Dedifferentiated amniotic fluid mesenchymal stem cell (primary cell): ENCODE measurements around the gene PRKCA.
"Not testable (repeated sequence)": the region's sequence is repeated elsewhere in the genome, so short reads cannot be mapped to it uniquely, and the experiment has no call there.

ENCODE experiments used
- DNase-seq: peaks from one replicate; pipeline ENCODE4 v3.0.0-alpha.2; 2016; ENCODE audit errors: extremely low spot score

The PRKCA gene

GRCh38 chr17:66351701-66352100 is 49.3 kb downstream of the PRKCA start:
- no peak for DNase-seq

DNA sequence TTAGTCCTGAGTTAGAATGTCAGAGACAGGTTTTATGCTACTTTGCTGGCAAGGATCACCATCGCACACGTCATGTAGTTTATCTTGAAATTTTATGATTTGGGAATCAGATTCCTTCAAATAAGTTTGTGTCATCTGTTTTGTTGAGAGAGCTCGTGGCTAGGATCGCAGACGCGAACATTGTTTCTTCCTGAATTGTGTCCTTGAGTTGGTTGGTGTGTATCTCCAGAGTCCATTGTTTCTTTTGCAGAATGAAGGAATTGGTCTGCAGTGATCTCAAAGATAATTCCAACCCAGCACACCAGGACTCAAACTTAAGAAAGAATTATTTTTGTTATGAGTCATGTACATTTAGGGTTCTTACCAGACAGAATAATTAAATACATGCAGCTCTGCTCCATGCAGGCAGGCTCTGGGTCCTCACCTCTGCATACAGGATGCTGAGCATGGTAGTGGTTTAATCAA is 51.6 kb downstream of the PRKCA start:
- DNase-seq = peak; percentile 48

- no peak for DNase-seq
Measured at GRCh38 chr17:66354472-66354871, 52.1 kb downstream of the PRKCA start.

DNA sequence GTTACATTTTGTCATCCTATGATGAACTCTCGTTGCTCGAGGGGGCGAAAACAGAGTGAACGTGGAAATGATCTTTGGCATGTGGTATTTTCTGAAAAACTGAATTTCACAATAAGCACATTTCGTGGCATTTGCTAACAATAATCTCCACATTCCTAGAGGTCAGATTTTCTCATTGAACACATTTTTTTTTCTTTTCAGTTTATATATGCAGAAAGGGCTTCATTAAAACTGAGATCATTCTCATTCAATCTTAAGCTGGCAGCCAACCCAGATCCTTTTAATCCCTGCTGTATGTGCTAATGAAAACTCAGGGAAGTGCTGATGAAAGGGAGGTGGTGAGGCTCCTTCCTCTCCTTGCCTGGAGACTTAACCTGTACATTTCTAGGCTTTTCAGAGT is 52.6 kb downstream of the PRKCA start:
- peak; percentile 49 for DNase-seq

DNA sequence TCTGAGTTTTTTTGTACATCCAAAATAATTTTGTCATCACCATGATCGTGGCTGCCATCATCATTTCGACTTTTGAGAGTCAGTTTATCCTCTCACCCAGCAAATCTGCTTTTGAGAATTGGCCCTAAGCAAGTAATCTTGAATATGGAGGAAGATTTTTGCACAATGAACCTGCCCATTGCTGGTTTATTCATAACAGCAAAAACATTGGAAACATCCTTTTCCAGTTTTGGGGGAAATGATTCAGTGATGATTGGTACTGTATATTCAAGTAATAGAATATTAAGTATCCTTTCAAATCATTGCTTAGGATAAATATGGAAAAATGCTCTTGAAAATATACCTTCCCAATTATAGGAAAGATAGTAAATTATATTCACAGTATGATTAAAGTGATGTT is 53.1 kb downstream of the PRKCA start:
- no peak for DNase-seq

DNA sequence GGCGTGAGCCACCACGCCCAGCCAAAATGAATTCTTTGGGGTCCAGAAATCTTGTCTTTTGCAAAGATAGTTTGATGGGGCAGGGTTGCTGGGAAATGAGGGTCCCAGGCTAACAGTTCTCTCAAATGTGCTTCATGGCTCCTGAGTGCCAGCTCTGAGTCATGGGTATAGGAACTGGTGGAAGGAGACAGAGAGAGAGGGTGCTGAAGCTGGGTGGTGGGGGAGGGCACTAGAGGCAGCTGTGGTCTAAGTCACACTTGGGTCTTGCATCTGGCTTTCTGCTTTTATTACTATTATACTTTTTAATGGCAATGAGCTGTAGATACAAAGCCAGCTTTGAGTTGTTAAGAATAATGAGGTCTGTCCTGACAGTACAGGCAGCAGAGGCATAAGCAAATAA is 54.6 kb downstream of the PRKCA start:
- DNase-seq = no peak

DNA sequence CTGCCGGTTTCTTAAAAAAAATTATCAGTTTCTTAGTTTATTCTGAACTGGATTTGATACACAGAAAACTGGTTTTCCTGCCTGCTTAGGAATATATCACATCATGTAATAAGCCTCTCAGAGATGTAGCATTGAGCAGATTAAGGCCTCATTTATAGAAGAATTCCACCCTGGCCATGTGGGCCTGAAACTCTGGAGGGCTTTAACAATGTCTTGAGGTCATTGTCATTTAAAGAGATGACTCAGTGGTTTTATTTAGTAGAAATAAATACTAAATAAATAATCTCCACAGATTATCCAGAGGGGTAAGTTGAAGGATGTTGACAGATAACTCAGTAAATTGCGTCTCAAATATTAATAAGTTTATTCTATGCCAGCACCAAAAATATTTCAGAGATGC is 56.9 kb downstream of the PRKCA start:
- DNase-seq = no peak

GRCh38 chr17:66360961-66361565 is 58.6 kb downstream of the PRKCA start:
- DNase-seq = not testable (repeated sequence)

GRCh38 chr17:66364508-66364907 is 62.1 kb downstream of the PRKCA start:
- no peak for DNase-seq

DNA sequence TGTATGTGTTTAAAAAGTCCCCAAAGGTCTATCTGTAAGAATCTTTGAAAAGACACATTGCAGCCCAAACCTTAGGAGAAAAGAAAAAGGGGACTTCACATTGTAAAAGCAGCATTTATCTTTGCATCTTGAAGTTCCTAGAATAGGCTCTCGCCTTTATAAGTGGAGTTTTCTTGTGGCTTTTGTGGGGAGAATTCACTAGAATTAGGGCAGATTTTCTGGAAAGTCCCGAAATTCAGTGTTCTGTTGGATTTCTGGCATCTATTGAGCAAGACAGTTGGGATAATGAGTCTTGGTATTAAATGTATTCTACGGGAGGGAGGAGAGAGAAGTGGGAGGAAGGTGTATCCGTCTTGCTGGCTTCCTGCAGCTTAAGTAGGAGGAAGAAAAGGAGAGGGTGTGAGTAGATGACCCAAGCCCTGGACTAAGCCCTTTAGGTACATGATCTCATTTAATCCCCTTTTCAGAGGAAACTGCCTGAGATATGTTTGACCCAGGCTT is 62.6 kb downstream of the PRKCA start:
- no peak for DNase-seq

DNA sequence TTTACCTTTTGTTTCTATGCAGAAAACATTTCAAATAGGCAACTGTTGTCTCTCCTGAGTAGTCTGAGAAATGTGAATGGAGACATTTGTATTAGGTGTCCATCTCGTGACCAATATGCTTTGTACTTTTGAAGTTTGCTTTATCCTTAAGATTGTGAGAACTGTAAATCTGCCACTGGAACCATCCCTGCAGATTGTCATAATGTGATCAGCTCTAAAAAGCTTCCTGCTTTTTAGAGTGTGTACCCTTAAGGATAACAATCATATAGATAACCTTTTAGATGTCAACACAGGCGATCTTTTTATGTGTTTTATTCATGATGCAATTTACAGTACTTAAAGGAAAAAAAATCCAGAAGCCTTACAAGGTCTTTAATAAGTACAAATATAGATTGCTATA is 63.5 kb downstream of the PRKCA start:
- DNase-seq = no peak

- no peak for DNase-seq
Measured at GRCh38 chr17:66367107-66367506, 64.7 kb downstream of the PRKCA start.

DNA sequence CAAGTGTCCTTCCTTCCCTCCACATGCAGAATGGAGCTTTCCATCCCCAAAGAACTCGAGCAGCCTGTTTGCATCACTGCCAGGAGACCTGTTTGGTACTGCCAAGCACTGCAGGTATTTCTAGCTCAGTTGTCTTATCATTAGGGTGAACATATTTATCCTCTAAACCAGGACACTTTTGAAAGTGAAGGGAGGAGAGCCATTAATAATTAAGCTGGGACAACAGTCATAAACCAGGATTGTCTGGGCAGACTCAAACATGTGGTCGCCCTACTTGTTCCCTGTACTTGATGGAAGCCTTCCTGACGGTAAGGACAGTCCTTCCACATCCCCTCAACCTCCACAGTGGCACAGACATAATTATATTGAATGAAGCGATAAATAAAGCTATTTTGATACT is 67.4 kb downstream of the PRKCA start:
- DNase-seq = no peak

DNA sequence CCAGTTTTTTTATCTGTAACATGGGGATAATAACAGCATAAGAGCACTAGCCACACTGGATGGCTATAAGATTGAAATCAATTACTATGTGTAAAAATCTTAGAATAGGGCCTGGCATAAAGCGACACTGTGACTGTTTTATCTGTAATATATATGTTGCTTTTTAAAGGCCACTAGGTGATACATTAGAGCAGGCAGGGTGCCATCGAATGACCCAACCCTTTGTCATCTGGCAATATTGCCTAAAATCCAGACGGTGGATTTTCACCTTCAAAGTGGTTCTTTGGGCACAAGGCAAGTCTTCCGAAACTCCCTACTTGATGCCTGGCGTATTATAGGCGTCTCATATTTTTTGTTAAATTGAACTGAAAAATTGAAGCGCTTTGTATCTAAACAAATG is 69.1 kb downstream of the PRKCA start:
- no peak for DNase-seq

DNA sequence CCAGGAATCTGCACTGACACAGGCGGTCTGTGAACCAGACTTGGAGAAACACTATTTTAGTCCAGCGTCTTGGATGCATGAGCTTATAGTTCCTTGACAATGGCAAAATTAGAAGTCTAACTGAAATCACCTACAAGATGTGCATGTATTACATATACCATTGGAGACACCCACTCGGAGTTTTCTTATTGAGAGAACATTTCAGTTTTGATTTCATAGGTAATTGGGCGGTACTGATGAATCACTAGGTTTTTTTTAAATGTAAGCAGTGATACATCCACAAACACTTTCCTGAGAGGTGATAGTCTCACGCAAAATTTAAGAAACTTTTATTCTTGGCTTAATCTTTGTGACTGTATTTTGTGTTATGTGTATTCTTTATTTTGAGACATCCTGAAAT is 69.8 kb downstream of the PRKCA start:
- no peak for DNase-seq

- no peak for DNase-seq
Measured at GRCh38 chr17:66373079-66373478, 70.7 kb downstream of the PRKCA start.

DNA sequence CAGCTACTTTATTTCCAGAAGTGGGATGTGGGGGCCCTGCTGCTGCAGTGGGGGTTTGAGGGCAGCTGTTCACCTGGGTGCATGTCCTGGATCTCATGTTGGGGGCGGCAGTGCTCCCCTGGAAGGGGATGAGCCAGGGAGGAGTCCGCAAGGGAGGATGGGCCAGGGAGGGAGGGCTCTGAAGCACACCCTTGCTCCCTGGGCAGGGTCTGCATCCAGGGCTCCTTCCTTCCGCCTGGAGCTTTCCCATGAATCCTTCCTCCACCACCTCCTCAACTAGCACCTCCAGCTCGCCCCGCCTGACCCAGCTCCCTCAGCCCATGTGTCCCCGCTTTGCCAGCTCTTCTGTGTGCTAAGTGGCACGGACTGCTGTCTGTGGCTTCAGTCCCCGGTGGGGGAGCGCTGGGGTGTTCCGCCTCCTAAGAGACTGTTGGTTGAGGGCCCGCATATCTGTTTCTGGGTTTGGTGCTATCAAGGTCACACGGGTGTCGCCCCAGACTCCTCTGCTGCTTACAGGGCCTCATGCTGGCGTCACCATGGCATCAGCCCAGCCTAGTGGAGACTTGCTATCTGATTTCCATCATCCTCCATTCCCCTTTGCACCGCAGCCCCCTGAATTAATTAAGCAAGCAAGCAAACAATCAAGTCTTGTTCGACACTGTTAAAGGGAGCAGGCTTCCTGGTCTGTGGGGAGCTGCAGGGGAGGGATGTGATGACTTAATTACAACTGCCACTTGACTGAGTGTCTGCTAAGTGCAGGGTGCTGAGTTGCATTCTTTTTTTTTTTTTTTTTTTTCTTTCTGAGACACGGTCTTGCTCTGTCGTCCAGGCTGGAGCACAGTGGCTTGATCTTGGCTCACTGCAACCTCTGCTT is 71.8 kb downstream of the PRKCA start:
- DNase-seq = no peak

DNA sequence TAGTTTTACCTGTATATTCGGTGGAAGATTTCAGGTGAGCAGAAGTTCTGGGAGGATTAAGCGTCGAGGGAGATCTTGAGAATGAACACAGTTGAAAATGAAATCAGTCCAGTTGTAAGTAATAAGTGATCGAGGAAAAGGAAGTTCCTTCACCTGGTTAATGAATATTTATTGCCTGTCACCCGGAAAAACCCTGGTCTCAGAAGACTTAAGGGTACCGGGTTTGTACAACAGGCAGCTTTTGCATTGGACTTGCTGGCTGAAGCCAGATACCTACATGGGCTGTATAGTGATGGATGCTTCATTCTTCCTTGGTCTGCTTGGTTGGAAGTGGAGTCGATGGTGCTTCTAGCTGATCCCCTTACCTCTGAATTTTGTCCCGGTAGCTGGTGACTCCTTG is 72.7 kb downstream of the PRKCA start:
- no peak for DNase-seq

- DNase-seq = no peak
Measured at GRCh38 chr17:66378296-66378695, 75.9 kb downstream of the PRKCA start.

GRCh38 chr17:66379544-66379943 is 77.1 kb downstream of the PRKCA start:
- no peak for DNase-seq

DNA sequence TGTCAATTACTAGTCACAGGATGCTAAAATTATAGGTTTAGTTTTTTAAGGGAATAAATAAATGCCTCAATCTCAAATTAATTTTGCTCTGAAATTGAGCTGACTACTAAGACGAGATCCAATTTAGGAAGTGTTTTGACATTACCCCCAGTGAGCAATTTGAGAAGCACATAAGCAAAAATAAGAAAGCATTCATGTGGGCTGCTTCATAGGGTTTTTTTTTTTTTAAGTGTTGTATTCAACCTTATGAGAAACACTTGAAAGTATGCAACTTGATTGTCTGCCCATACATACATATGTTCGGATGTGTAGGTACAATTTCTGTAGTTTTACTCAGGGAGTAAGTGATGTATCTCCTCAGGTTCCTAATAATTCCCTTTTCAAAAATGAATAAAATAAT is 77.6 kb downstream of the PRKCA start:
- no peak for DNase-seq

DNA sequence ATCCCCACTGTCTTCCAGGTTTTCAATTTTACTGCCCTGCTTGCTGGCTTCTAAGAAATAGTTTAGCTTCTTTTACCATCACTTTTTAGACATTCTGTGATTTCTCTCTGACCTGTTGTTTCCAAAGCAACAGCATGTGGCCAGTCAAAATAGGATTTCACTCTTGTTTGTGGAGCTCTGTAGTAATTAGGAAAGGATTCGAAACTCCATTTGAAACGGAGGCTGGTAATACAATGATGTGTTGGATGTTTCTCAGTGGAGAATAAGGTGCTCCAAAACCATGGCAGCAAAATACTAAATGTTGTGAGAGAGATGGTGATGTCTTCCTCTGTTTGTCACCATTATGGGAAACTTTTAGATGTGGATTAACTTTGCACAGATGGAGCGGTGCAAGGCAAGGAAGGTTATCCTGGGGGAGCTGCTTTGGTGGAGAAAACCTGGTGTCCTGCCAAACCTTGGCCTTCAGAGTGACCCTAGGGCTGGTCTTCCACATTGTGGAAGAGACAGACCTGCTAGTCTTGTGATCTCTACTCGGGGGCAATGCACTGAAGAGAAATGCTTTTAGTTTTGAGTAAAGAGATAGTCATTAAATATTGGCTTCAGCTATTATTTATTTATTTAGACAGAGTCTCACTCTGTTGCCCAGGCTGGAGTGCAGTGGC is 79.4 kb downstream of the PRKCA start:
- DNase-seq = no peak

DNA sequence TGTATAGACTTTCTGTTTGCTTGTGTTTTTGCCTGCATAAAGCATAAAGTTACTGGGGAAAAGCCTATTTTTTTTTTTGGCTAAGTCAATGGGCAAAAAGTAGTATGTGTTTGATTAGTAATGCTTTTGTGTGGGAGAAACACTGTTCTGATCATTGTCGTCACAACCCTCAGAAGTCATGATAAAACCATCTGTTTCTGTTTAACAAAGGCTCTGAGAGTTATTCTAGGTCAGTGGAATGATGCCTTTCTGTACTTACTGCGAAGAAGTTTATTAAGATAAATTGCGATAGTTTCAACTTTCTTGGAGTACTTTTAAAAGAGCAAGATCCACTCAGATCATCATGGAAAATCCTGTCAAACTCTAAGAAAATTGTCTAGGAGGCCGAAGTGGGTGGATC is 80.9 kb downstream of the PRKCA start:
- DNase-seq = peak; percentile 69
